Suprapubic skin (tissue), 4 donors: ENCODE results near the gene ZFP28.

ENCODE experiments used
- CTCF ChIP-seq, 2 donors: fragments of 200-600 bp in 1 of 2; fragments of 450-650 bp in 1 of 2; sonication (generic) in 1 of 2; IDR thresholded peaks; one replicate each; pipeline ENCODE4 v1.5.1; 2016 to 2019; ENCODE audit warnings: antibody characterized with exemption in 2 of 2, mild to moderate bottlenecking in 1 of 2, moderate library complexity in 1 of 2
- EP300 ChIP-seq: sonication (generic); formaldehyde crosslinking; IDR thresholded peaks from one replicate; pipeline ENCODE4 v1.6.1; 2017; ENCODE audit warnings: antibody characterized with exemption
- POLR2A ChIP-seq, 2 donors: fragments of 450-650 bp; IDR thresholded peaks; one replicate each; pipeline ENCODE4 v1.6.1; 2017; ENCODE audit warnings: antibody characterized with exemption in 2 of 2, mild to moderate bottlenecking in 2 of 2, moderate library complexity in 2 of 2
- POLR2AphosphoS5 ChIP-seq, 3 donors: sonication (generic); formaldehyde crosslinking; IDR thresholded peaks; one replicate each; pipeline ENCODE4 v1.6.1; 2017; ENCODE audit warnings: antibody characterized with exemption in 3 of 3

DNA sequence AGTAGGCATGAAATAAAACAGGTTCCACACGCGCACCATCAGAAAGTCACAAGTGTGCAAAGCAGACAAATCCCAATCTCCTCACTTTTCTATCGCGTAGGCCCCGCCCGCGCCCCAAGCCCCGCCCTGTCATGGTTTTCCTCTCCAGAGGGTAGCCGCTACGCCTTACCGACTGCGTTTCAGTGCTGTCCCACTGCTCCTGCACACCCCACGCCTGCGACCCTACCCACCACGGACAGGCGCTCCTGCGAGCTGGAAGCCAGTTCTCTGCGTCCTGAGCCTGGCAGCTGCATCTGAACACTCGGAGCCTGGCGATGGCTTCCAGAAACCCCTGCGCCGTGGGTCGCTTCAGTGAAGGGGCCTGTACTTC is 28.1 kb downstream of the ZFP28 start:
- no peak for TF ChIP-seq POLR2AphosphoS5 (IDR thresholded peaks at IDR 0.05)
- TF ChIP-seq CTCF (IDR thresholded peaks at IDR 0.05): no peak
- TF ChIP-seq POLR2A (IDR thresholded peaks at IDR 0.05): no peak
- no peak for TF ChIP-seq EP300
